Inferior parietal cortex (tissue), 1 donor: ENCODE results near the gene CIB1.
"Not testable (repeated sequence)": the region's sequence is repeated elsewhere in the genome, so short reads cannot be mapped to it uniquely, and the experiment has no call there.

Source experiments
- DNase-seq: peaks from one replicate; pipeline ENCODE4 v3.0.0-alpha.2; 2016; ENCODE audit errors: extremely low spot score

CIB1 gene

DNA sequence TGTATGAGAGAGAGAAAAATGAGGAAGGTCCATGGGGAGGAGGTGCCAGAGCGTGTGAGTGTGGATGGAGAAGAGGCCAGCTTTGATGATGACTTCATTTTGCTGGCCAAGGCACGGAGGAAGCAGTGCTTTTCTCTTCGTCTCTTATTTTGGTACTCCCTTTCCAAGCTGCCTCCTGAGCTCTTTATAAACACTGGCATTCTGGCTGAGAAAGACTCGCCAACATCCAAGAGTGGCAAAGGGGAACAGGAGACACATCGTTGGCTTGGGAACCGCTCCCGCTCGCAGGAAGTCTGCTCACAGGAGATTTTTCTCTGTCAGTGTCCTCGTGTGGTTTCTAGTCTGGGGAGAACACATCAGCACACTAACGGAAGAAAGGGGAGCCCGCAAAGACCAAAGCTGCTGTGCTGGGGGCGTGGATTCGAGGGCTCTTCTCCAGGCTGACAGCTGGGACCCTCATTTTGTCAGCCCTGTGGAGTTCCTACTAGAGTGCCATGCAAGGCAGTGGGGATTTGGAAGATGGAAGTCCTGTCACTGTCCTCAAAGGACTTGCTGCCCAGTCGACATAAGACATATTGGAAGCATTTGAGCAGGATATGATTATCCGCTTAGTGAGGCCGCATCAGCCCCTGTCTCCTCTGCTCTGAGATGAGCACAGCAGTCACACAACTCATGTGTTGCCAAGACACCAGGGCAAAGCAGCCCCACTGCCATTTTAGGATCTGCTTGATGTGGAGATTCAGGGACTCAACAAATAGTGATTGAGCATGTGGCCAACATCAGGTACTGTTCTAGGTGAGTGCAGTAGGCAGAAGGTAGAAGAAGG, 40.6 kb downstream of the CIB1 start:
- peak; percentile 54 for DNase-seq

DNA sequence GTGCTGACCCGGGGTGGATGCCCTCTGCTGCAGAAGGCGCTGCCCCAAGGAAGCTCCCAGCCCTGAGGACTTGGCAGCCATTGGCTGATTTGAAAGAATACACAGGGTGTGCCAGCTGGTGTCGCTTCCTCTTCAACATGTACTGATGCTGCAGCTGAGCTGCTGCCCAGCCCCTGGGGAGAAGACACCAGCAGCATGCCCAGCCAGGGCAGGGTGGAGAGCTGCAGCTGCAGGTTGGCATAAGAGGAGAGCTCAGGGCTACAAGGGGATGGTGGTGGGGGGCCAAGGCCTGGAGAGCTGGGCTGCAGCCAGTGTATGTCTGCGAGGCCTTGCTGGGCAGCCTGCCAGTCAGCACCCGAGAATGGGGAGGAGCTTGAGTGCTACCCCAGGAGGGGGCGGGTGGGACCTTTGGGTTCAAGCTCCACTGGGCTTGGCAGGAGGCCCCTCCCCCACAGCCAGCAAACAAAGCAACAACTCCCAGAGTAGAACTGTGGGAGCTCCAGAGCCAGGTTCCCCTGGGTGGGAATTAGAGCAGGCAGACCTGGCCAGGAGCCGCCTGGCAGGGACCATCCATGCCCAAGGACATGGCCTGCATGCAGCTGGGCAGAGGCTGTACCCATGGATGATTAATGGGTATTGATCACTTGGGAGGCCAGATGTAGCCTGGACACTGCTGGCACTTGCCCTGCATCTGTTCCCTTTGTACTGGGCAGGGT, 41.8 kb downstream of the CIB1 start:
- DNase-seq = peak; percentile 78

DNA sequence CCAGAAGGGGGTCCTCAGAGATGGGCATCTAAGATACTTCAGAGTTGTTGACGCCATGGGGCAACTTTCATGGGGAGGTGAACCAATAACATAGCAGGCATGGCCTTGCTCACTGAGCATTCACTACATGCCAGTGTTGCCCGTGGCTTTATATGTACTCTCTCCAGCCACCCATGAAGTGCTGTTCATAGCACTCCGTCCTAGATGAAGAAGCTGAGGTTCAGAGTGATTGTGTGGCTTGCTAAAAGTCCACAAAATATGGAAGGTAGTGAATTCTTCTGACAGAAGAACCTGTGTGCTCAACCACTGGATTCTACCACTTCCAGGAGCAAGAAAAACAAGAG, 42.4 kb downstream of the CIB1 start:
- DNase-seq = no peak

DNA sequence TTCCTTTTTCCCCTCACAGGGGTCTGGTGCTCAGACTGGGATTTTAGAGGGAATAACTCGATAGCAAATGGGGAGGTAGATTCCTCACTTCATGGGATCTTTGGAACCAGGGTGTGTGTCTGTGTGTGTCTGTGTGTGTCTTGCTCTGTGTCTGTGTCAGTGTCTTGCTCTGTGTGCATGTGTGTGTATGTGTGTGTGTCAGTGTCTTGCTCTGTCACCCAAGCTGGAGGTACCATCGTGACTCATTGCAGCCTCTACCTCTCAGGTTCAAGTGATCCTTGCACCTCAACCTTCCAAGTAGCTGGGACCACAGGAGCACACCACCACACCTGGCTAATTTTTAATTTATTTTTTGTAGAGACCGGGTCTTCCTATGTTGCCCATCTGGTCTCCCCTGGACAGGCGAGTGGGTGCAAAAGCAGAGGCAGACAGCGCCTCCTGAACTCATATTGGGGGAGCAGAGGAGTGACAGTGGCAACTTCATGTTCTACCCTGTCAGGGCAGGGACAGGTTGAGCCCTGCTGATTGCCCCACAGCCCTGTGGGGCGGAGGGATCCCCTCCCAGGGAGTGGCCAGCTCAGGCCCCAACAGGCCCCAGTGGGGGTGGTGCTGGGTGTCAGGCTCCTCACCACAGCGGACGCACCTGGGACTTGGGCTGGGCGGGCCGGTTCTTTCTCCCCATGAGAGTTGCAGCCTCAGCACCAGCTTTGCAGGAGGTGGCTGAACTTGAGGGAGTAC, 43.0 kb downstream of the CIB1 start:
- no peak for DNase-seq

DNA sequence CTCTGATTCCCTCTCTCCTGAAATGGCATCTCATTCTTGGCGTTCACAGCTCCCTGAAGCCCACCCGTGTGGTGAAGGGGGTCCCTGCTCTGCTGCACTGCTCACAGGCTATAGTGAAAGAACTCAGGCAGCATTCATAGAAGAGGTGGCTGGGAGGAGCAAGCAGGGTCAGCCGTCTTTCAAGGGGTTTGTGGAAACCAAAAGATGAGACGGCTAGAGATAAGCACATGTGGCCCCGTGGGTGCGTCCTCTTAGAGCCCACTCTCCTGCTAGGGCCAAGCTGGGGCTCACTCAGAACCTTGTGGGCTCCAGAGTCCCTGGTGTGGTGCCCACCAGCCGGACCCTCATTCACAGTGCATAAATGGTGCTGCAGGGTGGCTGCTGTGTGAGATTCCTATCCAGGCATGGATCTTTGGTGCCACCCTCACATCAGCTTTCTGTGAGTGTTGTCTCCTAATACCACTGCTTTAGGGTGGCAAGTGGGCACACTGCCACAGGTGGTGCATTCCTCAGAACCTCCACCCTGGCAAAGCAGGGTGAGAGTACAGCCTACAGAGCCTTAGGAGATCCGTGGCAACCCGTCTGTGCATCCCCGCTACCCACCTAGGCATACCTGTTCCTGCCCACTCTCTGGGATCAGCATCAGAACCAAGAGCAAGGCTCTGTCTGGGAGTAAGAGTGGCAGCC, 43.8 kb downstream of the CIB1 start:
- no peak for DNase-seq

DNA sequence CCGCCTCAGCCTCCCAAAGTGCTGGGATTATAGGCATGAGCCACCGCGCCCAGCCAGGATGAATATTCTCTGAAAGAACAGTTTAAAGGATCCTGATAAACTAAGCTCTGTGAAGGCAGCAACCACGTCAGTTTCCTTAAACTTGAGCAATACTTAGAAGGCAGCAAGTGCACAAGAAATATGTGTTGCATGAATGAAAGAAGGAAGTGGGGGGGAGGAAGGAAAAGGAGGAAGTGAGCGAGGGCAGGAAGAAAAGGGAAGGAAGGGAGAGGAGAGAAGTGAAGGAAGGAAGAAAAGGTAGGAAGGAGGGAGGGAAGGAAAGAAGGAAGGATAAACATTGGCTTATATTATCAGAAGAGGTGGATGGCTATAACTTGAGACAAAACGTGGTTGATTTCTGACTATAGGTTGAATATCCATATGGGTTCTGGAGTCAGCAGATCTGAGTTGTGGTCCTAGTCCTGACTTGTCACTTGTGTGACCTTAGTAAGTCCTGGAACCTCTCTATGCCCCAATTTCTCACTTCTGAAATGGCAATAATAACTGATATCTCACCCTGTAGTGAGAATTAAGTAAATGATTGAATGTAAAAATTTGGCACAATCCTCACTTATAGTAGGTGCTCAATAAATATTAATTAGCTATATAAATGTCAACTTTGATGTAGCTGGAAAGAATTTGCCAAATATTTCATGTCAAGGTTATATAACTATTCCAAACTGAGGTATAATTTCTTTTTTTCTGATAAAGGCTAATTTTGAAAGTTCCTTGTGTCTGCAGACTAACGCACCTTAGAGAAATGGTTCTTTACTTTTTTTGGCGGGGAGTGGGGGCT, 44.6 kb downstream of the CIB1 start:
- no peak for DNase-seq

DNA sequence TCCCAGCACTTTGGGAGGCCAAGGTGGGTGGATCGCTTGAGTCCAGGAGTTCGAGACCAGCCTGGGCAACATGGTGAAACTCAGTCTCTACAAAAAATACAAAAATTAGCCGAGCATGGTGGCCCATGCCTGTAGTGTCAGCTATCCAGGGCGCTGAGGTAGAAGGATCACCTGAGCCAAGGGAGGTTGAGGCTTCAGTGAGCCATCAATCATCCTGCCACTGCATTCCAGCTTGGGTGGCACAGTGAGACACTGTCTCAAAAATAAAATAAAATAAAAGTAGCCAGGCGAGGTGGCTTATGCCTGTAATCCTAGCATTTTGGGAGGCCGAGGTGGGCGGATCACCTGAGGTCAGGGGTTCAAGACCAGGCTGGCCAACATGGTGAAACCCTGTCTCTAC, 45.7 kb downstream of the CIB1 start:
- DNase-seq = not testable (repeated sequence)

DNA sequence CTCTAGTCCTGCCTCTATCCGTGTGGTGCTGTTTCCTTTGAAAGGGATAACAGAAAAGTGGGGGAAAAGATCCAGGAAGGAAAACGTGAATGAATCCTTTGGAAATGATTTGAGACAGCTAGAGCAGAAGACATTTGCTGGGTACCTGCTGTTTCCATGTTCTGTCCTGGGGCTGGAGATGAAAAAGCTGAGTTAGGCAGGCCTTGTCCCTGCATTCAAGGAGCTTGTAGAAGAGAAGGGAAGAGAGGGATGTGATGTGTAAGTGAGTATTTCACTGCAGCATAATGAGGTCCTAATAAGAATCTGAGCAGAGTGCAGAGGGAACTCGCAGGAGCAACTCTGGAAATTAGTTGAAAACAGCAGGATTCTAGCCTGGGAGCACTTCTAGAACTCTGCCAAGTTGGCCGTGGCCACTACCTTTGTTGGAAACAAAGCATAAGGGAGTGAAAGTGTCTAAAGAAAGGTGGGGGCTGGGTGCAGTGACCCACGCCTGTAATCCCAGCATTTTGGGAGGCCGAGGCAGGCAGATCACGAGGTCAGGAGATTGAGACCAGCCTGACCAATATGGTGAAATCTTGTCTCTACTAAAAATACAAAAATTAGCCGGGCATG, 46.4 kb downstream of the CIB1 start:
- no peak for DNase-seq

DNA sequence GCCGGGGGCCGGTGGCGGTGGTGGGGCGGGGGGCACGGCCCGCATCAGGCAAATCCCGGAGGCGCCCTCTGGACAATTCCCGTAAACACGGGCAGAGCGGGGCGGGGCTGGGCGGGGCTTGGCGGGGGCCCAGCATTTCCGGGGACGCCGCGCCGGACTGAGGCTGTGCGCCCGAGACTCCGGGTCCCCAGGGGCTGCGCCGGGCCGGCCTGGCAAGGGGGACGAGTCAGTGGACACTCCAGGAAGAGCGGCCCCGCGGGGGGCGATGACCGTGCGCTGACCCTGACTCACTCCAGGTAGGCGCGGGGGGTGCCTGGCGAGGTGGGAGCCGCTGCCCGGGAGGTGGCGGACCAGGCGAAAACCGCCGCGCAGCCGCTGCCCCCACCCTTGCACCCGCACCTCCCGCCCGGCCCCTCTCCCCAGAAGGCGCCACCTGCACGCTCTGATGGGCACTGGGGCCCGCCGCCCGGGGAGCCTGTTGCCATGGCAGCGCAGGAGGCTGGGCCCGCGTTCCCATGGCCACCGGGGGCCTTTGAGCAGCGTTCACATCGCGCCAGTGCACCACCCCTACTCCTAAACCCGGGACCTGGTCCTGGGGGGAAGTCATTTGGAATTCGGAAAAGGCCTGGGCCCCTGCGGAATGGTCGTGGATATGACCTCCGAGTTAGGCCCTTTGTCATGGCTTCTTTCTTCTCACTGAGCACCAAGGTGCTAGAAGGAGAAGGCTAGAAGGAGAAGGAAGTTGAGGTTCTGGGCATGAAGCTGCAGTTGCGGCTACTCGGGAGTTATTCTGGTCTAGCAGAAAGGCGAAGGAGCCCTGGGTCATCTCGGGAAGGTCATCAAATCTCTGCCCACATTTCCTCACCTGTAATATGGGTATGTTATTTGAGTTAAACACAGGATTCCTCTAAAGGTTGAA, 48.7 kb downstream of the CIB1 start:
- DNase-seq = peak; percentile 62

DNA sequence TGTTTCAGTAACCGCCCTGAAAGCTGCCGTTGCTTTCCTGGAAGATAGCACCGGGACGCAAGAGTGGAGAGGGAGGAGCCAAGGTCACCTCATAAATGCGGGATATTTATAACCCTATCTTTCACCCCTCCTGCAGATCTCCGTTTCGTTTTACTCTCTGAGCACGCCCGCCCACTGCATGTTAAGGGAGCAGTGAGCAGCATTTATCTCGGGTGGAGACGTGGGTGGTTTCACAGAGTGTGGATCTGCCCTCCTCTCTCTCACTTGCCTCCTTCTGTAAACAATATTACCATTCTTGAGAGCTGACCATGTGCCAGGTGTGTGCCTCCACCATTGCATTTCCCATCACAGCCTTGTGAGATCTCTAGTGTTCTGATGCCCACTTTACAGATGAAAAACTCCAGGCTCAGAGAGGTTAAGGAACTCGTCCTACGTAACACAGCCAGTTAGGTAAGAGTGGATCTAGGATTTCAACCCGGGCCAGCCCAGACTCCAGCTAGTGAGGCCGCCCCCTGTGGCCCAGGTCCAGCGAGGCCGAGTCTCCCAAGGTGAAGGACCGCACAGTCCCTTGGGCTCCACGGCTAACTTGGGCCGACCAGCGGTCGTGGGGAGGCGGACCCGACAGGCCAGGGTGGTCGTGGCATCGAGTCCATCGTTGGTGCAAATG, 49.5 kb downstream of the CIB1 start:
- peak; percentile 68 for DNase-seq

DNA sequence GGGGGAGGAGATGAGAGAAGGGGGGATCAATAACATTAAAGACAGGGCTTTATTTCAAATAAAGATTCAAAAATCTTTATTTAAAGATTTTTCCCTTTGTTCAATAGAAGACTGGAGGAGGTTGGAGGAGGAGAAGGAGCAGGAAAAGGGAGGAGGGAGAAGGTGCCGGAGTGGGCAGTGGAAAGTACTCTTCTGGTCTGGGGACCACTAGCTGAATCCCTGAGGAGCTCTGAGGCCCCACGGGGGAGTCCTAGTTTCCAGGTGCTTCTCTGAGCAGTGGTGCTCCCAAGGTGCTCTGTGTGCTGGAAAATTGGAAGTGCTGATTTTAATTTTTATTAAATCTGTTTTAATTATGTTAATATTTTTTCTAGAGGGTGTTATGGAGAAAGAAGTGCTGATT, 52.0 kb downstream of the CIB1 start:
- DNase-seq = no peak
